Natural killer cell (primary cell): ENCODE data around the gene STK32A. TPM values are rescaled to one million over a fixed set of nuclear protein-coding genes. Genes with fewer than 3 reads are reported as not detected.

Experiments
- ATAC-seq, 3 donors: fragments of 150-1000 bp in 2 of 3; fragments of 200-7000 bp in 1 of 3; cut with Tn5 transposase; 1 replicate in 1 of 3; 2 replicates in 2 of 3; pipeline ENCODE4 v1.10.0; 2021; ENCODE audit warnings: mild to moderate bottlenecking in 2 of 3, moderate library complexity in 2 of 3
- DNase-seq, 2 donors: peaks; one replicate each; pipeline versions ENCODE4 v3.0.0 to v3.0.0-alpha.2; 2013 to 2021; ENCODE audit warnings: mixed read lengths in 1 of 2
- H3K27ac ChIP-seq: one replicate; pipeline ENCODE4 v1.5.1; 2013; ENCODE audit warnings: mild to moderate bottlenecking, low read length
- H3K27me3 ChIP-seq: one replicate; pipeline ENCODE4 v1.6.1; 2013; ENCODE audit warnings: low read length; ENCODE audit not compliant: control insufficient read depth, insufficient read depth
- H3K36me3 ChIP-seq: one replicate; pipeline ENCODE4 v1.6.1; 2013; ENCODE audit warnings: low read length; ENCODE audit not compliant: control insufficient read depth, insufficient read depth
- H3K4me1 ChIP-seq: one replicate; pipeline ENCODE4 v1.6.1; 2013; ENCODE audit warnings: low read length; ENCODE audit not compliant: control insufficient read depth, insufficient read depth
- H3K4me3 ChIP-seq: one replicate; pipeline ENCODE4 v1.5.1; 2013; ENCODE audit warnings: low read length
- H3K9me3 ChIP-seq: one replicate; pipeline ENCODE4 v1.6.1; 2013; ENCODE audit warnings: low read length; ENCODE audit not compliant: control insufficient read depth, insufficient read depth
- H3K27ac Mint-ChIP-seq, 2 donors: one replicate each; pipeline ENCODE4 v1.8.0; 2022; ENCODE audit warnings: mild to moderate bottlenecking in 2 of 2, mixed read lengths in 2 of 2, moderate library complexity in 1 of 2
- H3K27me3 Mint-ChIP-seq, 2 donors: one replicate each; pipeline ENCODE4 v1.8.0; 2022; ENCODE audit warnings: low read depth in 2 of 2, mixed read lengths in 2 of 2
- H3K36me3 Mint-ChIP-seq: one replicate; pipeline ENCODE4 v1.8.0; 2022; ENCODE audit warnings: mixed read lengths
- H3K4me1 Mint-ChIP-seq, 2 donors: one replicate each; pipeline ENCODE4 v1.8.0; 2022; ENCODE audit warnings: mixed read lengths in 2 of 2
- H3K4me3 Mint-ChIP-seq: one replicate; pipeline ENCODE4 v1.8.0; 2022; ENCODE audit warnings: mild to moderate bottlenecking, moderate library complexity, mixed read lengths
- H3K9me3 Mint-ChIP-seq, 2 donors: one replicate each; pipeline ENCODE4 v1.8.0; 2022; ENCODE audit warnings: mixed read lengths in 2 of 2
- WGBS: methylation state at CpG from one replicate; pipeline ENCODE4 v1.1.7; 2013; ENCODE audit warnings: missing lambda C conversion rate; ENCODE audit not compliant: insufficient coverage; 5-methylcytosine and 5-hydroxymethylcytosine counted together
- intact Hi-C: fragments of 100-400 bp; cut with micrococcal nuclease; formaldehyde crosslinking; loops from one replicate; pipeline ENCODE4 v1.14.2; 2022
- total RNA-seq, 4 donors: library from RNA; stranded (reverse); fragments of 120-200 nt in 1 of 4; gene quantifications; one replicate each; pipeline versions ENCODE4 v1.2.3 to v1.2.4, GENCODE V29; 2013 to 2022
- TF ChIP-seq, protein P1 (sequence below): fragments of 200-600 bp; IDR thresholded peaks from one replicate; pipeline ENCODE4 v1.8.0; 2022; ENCODE audit warnings: antibody characterized with exemption

The STK32A gene
- total RNA-seq, 3 donors from 2014 or later (not counting 1 experiment from before 2014, with no cell fraction given), result not detected

DNA sequence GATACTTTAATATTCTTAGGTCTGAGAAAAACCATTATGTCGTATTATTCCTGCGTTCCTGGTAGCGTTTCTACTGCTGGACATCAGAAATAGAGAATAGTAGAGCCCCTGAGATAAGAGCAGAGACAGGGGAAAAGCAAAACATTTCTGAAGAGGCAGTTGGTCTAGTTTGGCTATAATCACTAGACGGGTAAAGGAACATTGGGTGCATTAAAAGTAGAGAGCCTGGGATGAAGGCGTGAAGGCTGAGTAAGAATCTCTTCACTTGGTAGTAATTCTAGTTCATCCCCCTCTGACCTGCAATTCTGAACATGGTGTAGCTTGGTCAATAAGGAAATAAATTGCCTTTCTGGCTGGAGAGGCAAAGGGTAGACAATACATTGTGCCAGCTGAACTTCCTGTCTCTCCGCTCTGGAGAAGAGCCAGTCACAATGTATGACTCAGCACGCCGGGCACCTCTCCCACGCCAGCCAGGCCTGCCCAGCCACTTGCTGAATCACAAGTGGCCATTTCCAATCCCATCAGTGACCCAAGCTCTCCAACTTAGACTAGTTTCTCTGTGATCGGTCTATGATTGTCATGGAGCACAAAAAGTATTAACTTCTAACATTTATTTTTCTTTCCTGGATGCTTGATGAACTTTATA lies 75.4 kb downstream of the STK32A start:
- Histone ChIP-seq H3K27ac (no peak overlapping the region), H3K4me3 (no peak overlapping the region), H3K9me3 (no peaks in the 10 kb centered on the region), H3K4me1 (no peaks in the 10 kb centered on the region), H3K27me3 (no peaks in the 10 kb centered on the region), H3K36me3 (no peaks in the 10 kb centered on the region)
- DNase-seq, result no peak
- Mint-ChIP-seq H3K27me3 (no peaks in the 10 kb centered on the region), H3K4me3 (no peak overlapping the region), H3K27ac (no peak overlapping the region), H3K36me3 (no peaks in the 10 kb centered on the region), H3K4me1 (no peaks in the 10 kb centered on the region), H3K9me3 (no peaks in the 10 kb centered on the region)
- WGBS, result 63% methylated on average over 10 of the region's 10 CpGs
- TF ChIP-seq, protein P1, sequence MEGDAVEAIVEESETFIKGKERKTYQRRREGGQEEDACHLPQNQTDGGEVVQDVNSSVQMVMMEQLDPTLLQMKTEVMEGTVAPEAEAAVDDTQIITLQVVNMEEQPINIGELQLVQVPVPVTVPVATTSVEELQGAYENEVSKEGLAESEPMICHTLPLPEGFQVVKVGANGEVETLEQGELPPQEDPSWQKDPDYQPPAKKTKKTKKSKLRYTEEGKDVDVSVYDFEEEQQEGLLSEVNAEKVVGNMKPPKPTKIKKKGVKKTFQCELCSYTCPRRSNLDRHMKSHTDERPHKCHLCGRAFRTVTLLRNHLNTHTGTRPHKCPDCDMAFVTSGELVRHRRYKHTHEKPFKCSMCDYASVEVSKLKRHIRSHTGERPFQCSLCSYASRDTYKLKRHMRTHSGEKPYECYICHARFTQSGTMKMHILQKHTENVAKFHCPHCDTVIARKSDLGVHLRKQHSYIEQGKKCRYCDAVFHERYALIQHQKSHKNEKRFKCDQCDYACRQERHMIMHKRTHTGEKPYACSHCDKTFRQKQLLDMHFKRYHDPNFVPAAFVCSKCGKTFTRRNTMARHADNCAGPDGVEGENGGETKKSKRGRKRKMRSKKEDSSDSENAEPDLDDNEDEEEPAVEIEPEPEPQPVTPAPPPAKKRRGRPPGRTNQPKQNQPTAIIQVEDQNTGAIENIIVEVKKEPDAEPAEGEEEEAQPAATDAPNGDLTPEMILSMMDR, result no peak
- ATAC-seq, result no peak
- intact Hi-C loops, result no loop called here

DNA sequence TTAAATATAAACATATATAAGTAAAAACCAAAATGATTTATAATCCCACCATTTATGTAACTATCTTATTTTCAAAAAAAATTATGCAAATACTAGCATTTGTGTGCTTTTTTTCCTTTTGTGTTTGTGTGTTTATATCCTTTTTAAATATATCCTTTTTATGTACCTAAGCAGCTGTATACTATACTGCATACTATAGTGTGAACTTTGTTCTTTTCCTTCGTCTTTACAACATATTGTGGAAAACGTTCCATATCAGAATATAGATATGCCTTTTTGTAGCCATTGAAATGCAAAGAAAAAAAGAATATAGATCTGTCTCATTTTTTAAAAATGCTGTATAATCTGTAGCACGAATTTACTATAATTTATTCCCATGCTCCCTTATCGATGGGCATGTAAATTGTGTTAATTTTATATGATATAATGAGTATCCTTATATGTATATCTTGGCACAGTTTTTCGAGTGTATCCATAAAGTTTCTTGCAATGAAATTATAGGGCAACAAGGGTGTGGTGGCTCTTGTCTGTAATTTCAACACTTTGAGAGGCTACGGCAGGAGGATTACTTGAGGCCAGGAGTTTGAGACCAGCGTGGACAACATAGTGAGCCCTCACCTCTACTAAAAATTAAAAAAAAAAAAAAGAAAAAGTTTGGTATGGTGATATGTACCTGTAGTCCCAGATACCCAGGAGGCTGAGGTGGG lies 83.3 kb downstream of the STK32A start:
- Histone ChIP-seq H3K36me3 (no peaks in the 10 kb centered on the region), H3K9me3 (no peaks in the 10 kb centered on the region), H3K27me3 (no peaks in the 10 kb centered on the region), H3K4me1 (no peaks in the 10 kb centered on the region), H3K27ac (no peak overlapping the region), H3K4me3 (no peak overlapping the region)
- TF ChIP-seq, protein P1, result no peak
- Mint-ChIP-seq H3K27ac (no peak overlapping the region), H3K4me1 (no peaks in the 10 kb centered on the region), H3K4me3 (no peak overlapping the region), H3K27me3 (no peaks in the 10 kb centered on the region), H3K36me3 (no peaks in the 10 kb centered on the region), H3K9me3 (peaks cover 0 to 4% of the 10 kb centered on the region in 2 donors)
- WGBS, result 92% methylated on average over 4 of the region's 7 CpGs
- intact Hi-C loops, result no loop called here
- ATAC-seq, result no peak
- DNase-seq, result no peak

DNA sequence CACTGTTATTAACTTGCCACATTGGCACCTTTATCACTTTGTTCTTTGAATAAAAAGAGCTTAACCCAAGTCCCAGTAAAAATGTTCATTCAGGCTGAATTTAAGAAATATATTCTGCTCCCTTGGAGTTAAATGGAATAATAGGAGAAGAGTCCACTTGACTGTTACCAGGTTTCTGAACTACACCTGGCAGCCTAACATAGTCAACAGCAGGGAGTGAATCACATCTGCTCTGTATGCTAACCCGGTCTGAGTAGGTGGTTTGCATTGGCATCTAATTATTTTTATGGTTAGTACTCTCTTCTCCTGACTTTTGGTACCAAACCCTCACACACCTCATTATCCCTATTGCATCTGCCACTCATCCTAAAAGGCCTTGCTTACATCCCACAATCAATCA lies 86.7 kb downstream of the STK32A start:
- H3K4me1 ChIP-seq, result no peaks in the 10 kb centered on the region
- Mint-ChIP-seq H3K4me1 (no peaks in the 10 kb centered on the region), H3K27ac (no peak overlapping the region), H3K9me3 (peaks cover 0 to 2% of the 10 kb centered on the region in 2 donors), H3K27me3 (peaks cover 0 to 9% of the 10 kb centered on the region in 2 donors), H3K4me3 (no peak overlapping the region), H3K36me3 (no peaks in the 10 kb centered on the region)
- H3K27ac ChIP-seq, result no peak overlapping the region
- ATAC-seq (no peak), DNase-seq (no peak)
- no peaks in the 10 kb centered on the region for H3K36me3 ChIP-seq
- no peaks in the 10 kb centered on the region for H3K27me3 ChIP-seq
- no peak overlapping the region for H3K4me3 ChIP-seq
- no CpG with 5 or more reads among the region's 1 CpG for WGBS
- intact Hi-C loops, result no loop called here
- TF ChIP-seq, protein P1, result no peak
- no peaks in the 10 kb centered on the region for H3K9me3 ChIP-seq
